Astrocyte (in vitro differentiated cells and primary cell): ENCODE results near the gene WSCD1.

Source experiments
- CTCF ChIP-seq: IDR thresholded peaks from 2 replicates; pipeline ENCODE4 v1.5.1; 2011; ENCODE audit warnings: low read depth, mild to moderate bottlenecking, inconsistent platforms, low read length, moderate library complexity; ENCODE audit not compliant: insufficient read depth
- EZH2 ChIP-seq: IDR thresholded peaks from 2 replicates; pipeline ENCODE4 v1.6.1; 2012; ENCODE audit warnings: mild to moderate bottlenecking, low read length, inconsistent platforms; ENCODE audit not compliant: insufficient read depth

- TF ChIP-seq CTCF (no peak), EZH2 (no peak)
Observed at GRCh38 chr17:6168296-6168695, 98.1 kb downstream of the WSCD1 start.
